H1 (cell line): ENCODE data around the gene NUDT9. TPM values are rescaled to one million over a fixed set of nuclear protein-coding genes. Genes with fewer than 3 reads are reported as not detected.

ENCODE experiments used
- CTCF ChIA-PET: fragments of 300-600 bp; sonication (Branson Sonifier 250); formaldehyde crosslinking; loops from one replicate; lab custom pipeline; 2021; ENCODE audit not compliant: partially characterized antibody; lab: Charles Lee
- POLR2A ChIA-PET: fragments of 300-600 bp; sonication (Branson Sonifier 250); formaldehyde crosslinking; loops from one replicate; lab custom pipeline; 2021; ENCODE audit warnings: inconsistent platforms; ENCODE audit not compliant: partially characterized antibody; lab: Charles Lee
- DNase-seq, 2 experiments: peaks; one replicate each; pipeline versions ENCODE4 v3.0.0 to v3.0.0-alpha.2; 2010 to 2022; ENCODE audit warnings: low spot score in 2 of 2, low read depth in 1 of 2, mixed read lengths in 1 of 2
- FAIRE-seq: peaks from 2 replicates; lab custom pipeline; 2011; peaks lifted over from hg19 to GRCh38; lab: Jason Lieb, UNC
- H2AFZ ChIP-seq: 2 replicates; pipeline ENCODE4 v1.8.1; 2012; ENCODE audit warnings: low read length, inconsistent platforms
- H2AK5ac ChIP-seq: 2 replicates; pipeline ENCODE4 v1.6.1; 2013; ENCODE audit warnings: low read depth, low read length
- H2BK120ac ChIP-seq: replicated peaks from 2 replicates; pipeline ENCODE3; 2013; ENCODE audit warnings: low read depth, low read length, inconsistent platforms
- H2BK12ac ChIP-seq: 2 replicates; pipeline ENCODE4 v1.6.1; 2013; ENCODE audit warnings: low read depth, low read length
- H2BK15ac ChIP-seq: 2 replicates; pipeline ENCODE4 v1.6.1; 2013; ENCODE audit warnings: low read length
- H2BK20ac ChIP-seq: 2 replicates; pipeline ENCODE4 v1.6.1; 2013; ENCODE audit warnings: low read length
- H2BK5ac ChIP-seq: 2 replicates; pipeline ENCODE4 v1.6.1; 2013; ENCODE audit warnings: low read depth, low read length
- H3K14ac ChIP-seq: 2 replicates; pipeline ENCODE4 v1.6.1; 2013; ENCODE audit warnings: inconsistent platforms; ENCODE audit not compliant: insufficient read length
- H3K18ac ChIP-seq: 2 replicates; pipeline ENCODE4 v1.6.1; 2013; ENCODE audit warnings: low read length; ENCODE audit errors: extremely low read depth
- H3K23ac ChIP-seq: 2 replicates; pipeline ENCODE4 v1.6.1; 2013; ENCODE audit warnings: inconsistent platforms; ENCODE audit not compliant: insufficient read length
- H3K23me2 ChIP-seq: 2 replicates; pipeline ENCODE4 v1.6.1; 2013; ENCODE audit warnings: low read depth, low read length
- H3K27ac ChIP-seq: 2 replicates; pipeline ENCODE4 v1.6.1; 2011; ENCODE audit warnings: low read depth, low read length, inconsistent platforms
- H3K27me3 ChIP-seq, 4 experiments: replicated peaks in 1 of 4; 1 replicate in 1 of 4; 2 replicates in 3 of 4; pipeline versions ENCODE4 v1.6.1 to v1.8.1; 2011 to 2013; ENCODE audit warnings: low read length in 3 of 4, mild to moderate bottlenecking in 3 of 4, inconsistent platforms in 2 of 4, mixed read lengths in 2 of 4, moderate library complexity in 1 of 4; ENCODE audit not compliant: control insufficient read depth in 3 of 4, insufficient read depth in 3 of 4; ENCODE audit errors: extremely low read depth in 1 of 4
- H3K36me3 ChIP-seq, 4 experiments: 2 replicates each; pipeline versions ENCODE4 v1.6.1 to v1.8.1; 2011 to 2013; ENCODE audit warnings: mild to moderate bottlenecking in 4 of 4, low read length in 3 of 4, moderate library complexity in 2 of 4, control low read depth in 1 of 4, inconsistent platforms in 1 of 4; ENCODE audit not compliant: insufficient read depth in 4 of 4, control insufficient read depth in 2 of 4
- H3K4ac ChIP-seq: replicated peaks from 2 replicates; pipeline ENCODE3; 2013; ENCODE audit warnings: low read length, low read depth, mixed read lengths, inconsistent platforms; ENCODE audit not compliant: insufficient read length
- H3K4me1 ChIP-seq, 4 experiments: replicated peaks in 1 of 4; 1 replicate in 1 of 4; 2 replicates in 3 of 4; pipeline versions ENCODE4 v1.6.1 to v1.8.1; 2011 to 2013; ENCODE audit warnings: low read length in 3 of 4, inconsistent platforms in 2 of 4, mixed read lengths in 1 of 4; ENCODE audit not compliant: insufficient read depth in 4 of 4, control insufficient read depth in 3 of 4
- H3K4me2 ChIP-seq, 2 experiments: 2 replicates each; pipeline versions ENCODE4 v1.6.1 to v1.8.1; 2011 to 2013; ENCODE audit warnings: low read depth in 2 of 2, low read length in 2 of 2, control low read depth in 1 of 2, inconsistent platforms in 1 of 2, mild to moderate bottlenecking in 1 of 2; ENCODE audit not compliant: insufficient read depth in 1 of 2
- H3K4me3 ChIP-seq, 4 experiments: fragments of 200-600, 300-600 bp in 1 of 4; sonication (generic), shearing (Covaris generic), sonication (Bioruptor Twin) in 1 of 4; 2 replicates each; pipeline versions ENCODE4 v1.5.1 to v1.8.1; 2011 to 2016; ENCODE audit warnings: low read length in 4 of 4, low read depth in 3 of 4, control low read depth in 2 of 4, inconsistent platforms in 2 of 4, mild to moderate bottlenecking in 2 of 4, mixed read lengths in 1 of 4, moderate library complexity in 1 of 4; ENCODE audit not compliant: insufficient read depth in 2 of 4; ENCODE audit errors: extremely low read depth in 1 of 4
- H3K56ac ChIP-seq: replicated peaks from 2 replicates; pipeline ENCODE3; 2013; ENCODE audit warnings: low read depth, mild to moderate bottlenecking, mixed read lengths, low read length, inconsistent platforms; ENCODE audit not compliant: insufficient read length
- H3K79me1 ChIP-seq: 2 replicates; pipeline ENCODE4 v1.6.1; 2013; ENCODE audit warnings: low read depth, low read length, control low read depth
- H3K79me2 ChIP-seq, 2 experiments: 2 replicates each; pipeline versions ENCODE4 v1.6.1 to v1.8.1; 2012 to 2013; ENCODE audit warnings: low read length in 2 of 2, mild to moderate bottlenecking in 2 of 2, inconsistent platforms in 1 of 2; ENCODE audit not compliant: insufficient read depth in 2 of 2, control insufficient read depth in 1 of 2
- H3K9ac ChIP-seq, 4 experiments: replicated peaks in 1 of 4; 1 replicate in 1 of 4; 2 replicates in 3 of 4; pipeline versions ENCODE4 v1.6.1 to v1.8.1; 2011 to 2013; ENCODE audit warnings: low read depth in 3 of 4, low read length in 3 of 4, control low read depth in 2 of 4, mild to moderate bottlenecking in 2 of 4, moderate library complexity in 2 of 4, inconsistent platforms in 1 of 4; ENCODE audit errors: extremely low read depth in 1 of 4
- H3K9me3 ChIP-seq, 2 experiments: 2 replicates each; pipeline versions ENCODE4 v1.6.1 to v1.8.1; 2012 to 2013; ENCODE audit warnings: mild to moderate bottlenecking in 2 of 2, moderate library complexity in 2 of 2, control low read depth in 1 of 2, inconsistent platforms in 1 of 2, low read depth in 1 of 2, low read length in 1 of 2, mixed read lengths in 1 of 2; ENCODE audit not compliant: insufficient read depth in 2 of 2
- H4K20me1 ChIP-seq, 2 experiments: replicated peaks in 1 of 2; 2 replicates each; pipeline versions ENCODE3 to v1.8.1; 2011 to 2013; ENCODE audit warnings: inconsistent platforms in 2 of 2, low read length in 2 of 2, mild to moderate bottlenecking in 1 of 2; ENCODE audit not compliant: insufficient read depth in 2 of 2, control insufficient read depth in 1 of 2
- H4K5ac ChIP-seq: 2 replicates; pipeline ENCODE4 v1.6.1; 2013; ENCODE audit warnings: low read length, low read depth, mixed read lengths, inconsistent platforms; ENCODE audit not compliant: insufficient read length
- H4K8ac ChIP-seq: 2 replicates; pipeline ENCODE4 v1.8.0; 2013; ENCODE audit warnings: mild to moderate bottlenecking, moderate library complexity, low read length, inconsistent platforms; ENCODE audit not compliant: insufficient read depth; ENCODE audit errors: extremely low read depth
- H4K91ac ChIP-seq: replicated peaks from 2 replicates; pipeline ENCODE3; 2013; ENCODE audit warnings: low read length, mixed read lengths, inconsistent platforms; ENCODE audit not compliant: insufficient read length
- KDM4A ChIP-seq: IDR thresholded peaks from one replicate; pipeline ENCODE4 v1.7.1; 2012; ENCODE audit warnings: low read depth, mild to moderate bottlenecking, moderate library complexity, low read length, inconsistent platforms; ENCODE audit not compliant: severe bottlenecking
- SUZ12 ChIP-seq: fragments of 200-600 bp; sonication (generic); IDR thresholded peaks from 2 replicates; pipeline ENCODE4 v1.6.1; 2012; ENCODE audit warnings: mild to moderate bottlenecking, inconsistent platforms, low read length, moderate library complexity, mixed read lengths
- WGBS, 2 experiments: shearing (Covaris generic) in 1 of 2; methylation state at CpG; one replicate each; pipeline versions ENCODE4 v1.1.6 to v1.1.7; 2013 to 2015; ENCODE audit warnings: low lambda C conversion rate in 2 of 2, mixed read lengths in 2 of 2, inconsistent platforms in 1 of 2, low coverage in 1 of 2, missing lambda C conversion rate in 1 of 2; ENCODE audit not compliant: insufficient replicate concordance in 2 of 2, insufficient coverage in 1 of 2, insufficient read length in 1 of 2; ENCODE audit errors: extremely low coverage in 1 of 2, missing lambda C conversion rate in 1 of 2; 5-methylcytosine and 5-hydroxymethylcytosine counted together
- polyA plus RNA-seq, 7 experiments: library from polyadenylated mRNA; depleted of rRNA in 3 of 7; stranded (reverse) in 5 of 7; unstranded in 2 of 7; fragments of >200 nt in 5 of 7; fragments of 200-250 nt in 2 of 7; gene quantifications; 1 replicate in 5 of 7; 2 replicates in 1 of 7; 4 replicates in 1 of 7; pipeline versions ENCODE4 v1.2.1 to v1.2.3, GENCODE V29; 2011 to 2013; ENCODE audit warnings: missing spikeins in 2 of 7, mixed read lengths in 2 of 7
- total RNA-seq: library from RNA; stranded (reverse); fragmentation: NEBNext Ultra II Directional; extraction: Animal tissue kit (Norgen Biotek cat#: 25700); gene quantifications from 2 replicates; pipeline ENCODE4 v1.2.1, GENCODE V29; 2021

NUDT9 gene
- total and polyA plus RNA-seq, 2 of the 8 experiments (the other 6 are each of a cell fraction or from before 2014, with no cell fraction given), result 13.2 to 27.6 TPM

- Histone ChIP-seq H2BK120ac (no peak overlapping the region), H4K8ac (no peak overlapping the region), H3K4me3 (peak overlapping the region; percentile 77 to 85 (median 82)), H3K36me3 (no peaks in the 10 kb centered on the region), H2BK15ac (no peak overlapping the region), H2AK5ac (no peak overlapping the region), H4K20me1 (no peaks in the 10 kb centered on the region), H3K27me3 (no peaks in the 10 kb centered on the region), H3K18ac (no peak overlapping the region), H3K4ac (no peak overlapping the region), H2BK20ac (no peak overlapping the region), H3K27ac (no peak overlapping the region), H3K79me1 (peaks cover 4% of the 10 kb centered on the region), H3K23ac (no peak overlapping the region), H2BK5ac (no peak overlapping the region), H2AFZ (no peak overlapping the region), H3K4me2 (peak overlapping the region; percentile 69 to 73), H4K5ac (no peak overlapping the region), H3K79me2 (peaks cover 0 to 53% of the 10 kb centered on the region in 2 experiments; a peak in 3 of 4 replicates), H3K9me3 (0 out of 4 replicates have a peak, but pooled peaks cover 0 to 2% of the 10 kb centered on the region in 2 experiments), H4K91ac (no peak overlapping the region), H3K14ac (no peak overlapping the region), H2BK12ac (no peak overlapping the region), H3K56ac (no peak overlapping the region), H3K23me2 (0 out of 2 replicates have a peak, but pooled peaks cover 2% of the 10 kb centered on the region), H3K4me1 (peaks cover 2 to 19% (median 10%) of the 10 kb centered on the region in 4 experiments; a peak in 6 of 7 replicates), H3K9ac (peak overlapping the region in 2 of 4 experiments; percentile 83 to 88; a peak in 4 of 7 replicates)
- no peak for FAIRE-seq
- ChIA-PET POLR2A (interaction anchor here (2.3 to 2.5 kb wide), 3 partner anchors 12 to 32 kb away, joined by 7 to 10 read pairs (median 9); partner anchors contain the start of gene HSD17B11), CTCF (interaction anchor here (0.5 to 2.0 kb wide), 5 partner anchors 14 to 802 kb away, joined by 3 to 6 read pairs (median 3); no protein-coding TSS in a partner anchor)
- TF ChIP-seq KDM4A, result no peak
- TF ChIP-seq SUZ12, result no peak
- 62% methylated on average over 3 of the region's 3 CpGs; no CpG with 5 or more reads in 1 of the 2 experiments for WGBS, 2 experiments
- no peak for DNase-seq
Observed at GRCh38 chr4:87423317-87424098, 1.1 kb downstream of the NUDT9 start.
